Naive thymus-derived CD4-positive, alpha-beta T cell (primary cell): ENCODE measurements around the gene GRAMD2A. TPM values are rescaled to one million over a fixed set of nuclear protein-coding genes. Genes with fewer than 3 reads are reported as not detected.
A peak's percentile ranks its signal among the peaks of the same experiment; 100 is the strongest.

ENCODE experiments used
- ATAC-seq: fragments of 150-1000 bp; cut with Tn5 transposase; 2 replicates; pipeline ENCODE4 v1.10.0; 2021; ENCODE audit warnings: mild to moderate bottlenecking, moderate library complexity
- CTCF ChIA-PET: fragments of 350-600 bp; sonication (Branson Sonifier 250); formaldehyde crosslinking; loops from one replicate; lab custom pipeline; 2021; ENCODE audit warnings: antibody characterized with exemption; lab: Charles Lee
- POLR2A ChIA-PET: fragments of 350-600 bp; sonication (Branson Sonifier 250); formaldehyde crosslinking; loops from one replicate; lab custom pipeline; 2021; ENCODE audit warnings: antibody characterized with exemption, inconsistent platforms; lab: Charles Lee
- DNase-seq, 9 donors: peaks; one replicate each; pipeline versions ENCODE4 v3.0.0 to v3.0.0-alpha.2; 2020 to 2022; ENCODE audit warnings: mixed read lengths in 1 of 9
- H3K27ac ChIP-seq: one replicate; pipeline ENCODE4 v1.7.0; 2013; ENCODE audit warnings: mild to moderate bottlenecking, low read depth, low read length, moderate library complexity
- H3K27me3 ChIP-seq, 2 donors: one replicate each; pipeline ENCODE4 v1.7.0; 2013; ENCODE audit warnings: low read length in 2 of 2, mild to moderate bottlenecking in 2 of 2, moderate library complexity in 2 of 2; ENCODE audit not compliant: control insufficient read depth in 2 of 2, insufficient read depth in 2 of 2
- H3K36me3 ChIP-seq, 3 experiments: 1 replicate in 2 of 3; 2 replicates in 1 of 3; pipeline ENCODE4 v1.7.0; 2013; ENCODE audit warnings: low read length in 3 of 3, mild to moderate bottlenecking in 3 of 3, moderate library complexity in 1 of 3; ENCODE audit not compliant: insufficient read depth in 3 of 3, control insufficient read depth in 2 of 3
- H3K4me1 ChIP-seq, 2 donors: one replicate each; pipeline ENCODE4 v1.7.0; 2013; ENCODE audit warnings: low read length in 2 of 2, mild to moderate bottlenecking in 2 of 2, moderate library complexity in 1 of 2; ENCODE audit not compliant: control insufficient read depth in 2 of 2, insufficient read depth in 2 of 2
- H3K4me3 ChIP-seq: 2 replicates; pipeline ENCODE4 v1.7.0; 2013; ENCODE audit warnings: mild to moderate bottlenecking, low read length
- H3K9me3 ChIP-seq, 3 experiments: 1 replicate in 2 of 3; 2 replicates in 1 of 3; pipeline ENCODE4 v1.7.0; 2013; ENCODE audit warnings: low read length in 3 of 3; ENCODE audit not compliant: control insufficient read depth in 2 of 3
- H3K27ac Mint-ChIP-seq, 9 donors: one replicate each; pipeline ENCODE4 v1.8.0; 2020 to 2022; ENCODE audit warnings: mixed read lengths in 9 of 9, mild to moderate bottlenecking in 8 of 9, moderate library complexity in 5 of 9, inconsistent platforms in 2 of 9
- H3K27me3 Mint-ChIP-seq, 5 donors: one replicate each; pipeline ENCODE4 v1.8.0; 2021 to 2022; ENCODE audit warnings: mixed read lengths in 5 of 5, mild to moderate bottlenecking in 1 of 5
- H3K36me3 Mint-ChIP-seq, 5 donors: one replicate each; pipeline ENCODE4 v1.8.0; 2020 to 2022; ENCODE audit warnings: mixed read lengths in 5 of 5, mild to moderate bottlenecking in 3 of 5, inconsistent platforms in 1 of 5
- H3K4me1 Mint-ChIP-seq, 7 donors: one replicate each; pipeline ENCODE4 v1.8.0; 2020 to 2022; ENCODE audit warnings: mixed read lengths in 7 of 7, mild to moderate bottlenecking in 3 of 7, inconsistent platforms in 1 of 7
- H3K4me3 Mint-ChIP-seq, 10 donors: one replicate each; pipeline ENCODE4 v1.8.0; 2020 to 2022; ENCODE audit warnings: mild to moderate bottlenecking in 10 of 10, mixed read lengths in 10 of 10, moderate library complexity in 6 of 10, inconsistent platforms in 2 of 10
- H3K9me3 Mint-ChIP-seq, 11 donors: one replicate each; pipeline ENCODE4 v1.8.0; 2020 to 2022; ENCODE audit warnings: mixed read lengths in 11 of 11, mild to moderate bottlenecking in 4 of 11, inconsistent platforms in 1 of 11, moderate library complexity in 1 of 11
- intact Hi-C, 2 donors: fragments of 100-400 bp; cut with micrococcal nuclease; formaldehyde crosslinking; loops; one replicate each; pipeline ENCODE4 v1.15.1; 2023
- polyA plus RNA-seq, 2 donors: library from polyadenylated mRNA; unstranded; fragments of 300-500 nt; fragmentation: Illumina TruSeq; gene quantifications; one replicate each; pipeline ENCODE4 v1.2.3, GENCODE V29; 2021
- total RNA-seq, 6 experiments: library from RNA in 5 of 6; stranded (reverse) in 5 of 6; gene quantifications; 1 replicate in 5 of 6; 2 replicates in 1 of 6; pipeline ENCODE4 v1.2.3 and lab custom pipeline; 2021 to 2026

The GRAMD2A gene
- total and polyA plus RNA-seq, 7 experiments from 2014 or later: not detected

- intact Hi-C loops: loop anchor here (10.0 kb wide), 2 partner anchors 79 to 341 kb away; partner anchors contain the start of genes MYO9A (in 1 of the 2) and SENP8 (in 1 of the 2)
- Histone ChIP-seq H3K27me3 (no peaks in the 10 kb centered on the region), H3K36me3 (peaks cover 0 to 8% (median 0%) of the 10 kb centered on the region in 3 experiments), H3K9me3 (no peaks in the 10 kb centered on the region), H3K4me1 (no peaks in the 10 kb centered on the region), H3K4me3 (no peak overlapping the region), H3K27ac (no peak overlapping the region)
- Mint-ChIP-seq H3K27me3 (peaks cover 29 to 40% (median 37%) of the 10 kb centered on the region in 5 donors), H3K4me1 (peaks cover 0 to 12% (median 8%) of the 10 kb centered on the region in 7 donors), H3K4me3 (no peak overlapping the region), H3K27ac (no peak overlapping the region), H3K36me3 (peaks cover 0 to 12% (median 5%) of the 10 kb centered on the region in 5 donors), H3K9me3 (no peaks in the 10 kb centered on the region)
- no peak for DNase-seq
- ATAC-seq: no peak
- ChIA-PET CTCF (no interaction called here), POLR2A (no interaction called here)
These were observed 3.7 kb downstream of the GRAMD2A start for GRCh38 chr15:72193836-72194396.

GRCh38 chr15:72192416-72192815, 5.2 kb downstream of the GRAMD2A start:
- Mint-ChIP-seq H3K27ac (no peak overlapping the region), H3K9me3 (no peaks in the 10 kb centered on the region), H3K36me3 (peaks cover 0 to 1% (median 0%) of the 10 kb centered on the region in 5 donors), H3K27me3 (peaks cover 23 to 46% (median 31%) of the 10 kb centered on the region in 5 donors), H3K4me1 (peaks cover 0 to 5% (median 0%) of the 10 kb centered on the region in 7 donors), H3K4me3 (no peak overlapping the region)
- Histone ChIP-seq H3K27ac (no peak overlapping the region), H3K4me1 (no peaks in the 10 kb centered on the region), H3K27me3 (no peaks in the 10 kb centered on the region), H3K4me3 (no peak overlapping the region), H3K9me3 (no peaks in the 10 kb centered on the region), H3K36me3 (no peaks in the 10 kb centered on the region)
- intact Hi-C loops: loop anchor here (10.0 kb wide), 2 partner anchors 78 to 342 kb away; partner anchors contain the start of genes MYO9A (in 1 of the 2) and SENP8 (in 1 of the 2)
- DNase-seq (no peak), ATAC-seq (no peak)
- ChIA-PET CTCF (no interaction called here), POLR2A (no interaction called here)

- CTCF ChIA-PET: interaction anchor here (1.2 kb wide), 1 partner anchor 12 kb away, joined by 3 read pairs; no protein-coding TSS in a partner anchor
- intact Hi-C loops: no loop called here
- Mint-ChIP-seq H3K9me3 (no peaks in the 10 kb centered on the region), H3K4me3 (no peak overlapping the region), H3K4me1 (no peaks in the 10 kb centered on the region), H3K27ac (no peak overlapping the region), H3K27me3 (peaks cover 18 to 57% (median 25%) of the 10 kb centered on the region in 5 donors), H3K36me3 (no peaks in the 10 kb centered on the region)
- Histone ChIP-seq H3K27ac (no peak overlapping the region), H3K36me3 (no peaks in the 10 kb centered on the region), H3K27me3 (no peaks in the 10 kb centered on the region), H3K4me1 (no peaks in the 10 kb centered on the region), H3K4me3 (no peak overlapping the region), H3K9me3 (no peaks in the 10 kb centered on the region)
- DNase-seq: no peak
- POLR2A ChIA-PET: no interaction called here
- no peak for ATAC-seq
These were observed 8.2 kb downstream of the GRAMD2A start for GRCh38 chr15:72189250-72189902.

GRCh38 chr15:72184165-72184811, 13.3 kb downstream of the GRAMD2A start:
- CTCF ChIA-PET: no interaction called here
- Histone ChIP-seq H3K36me3 (no peaks in the 10 kb centered on the region), H3K4me1 (no peaks in the 10 kb centered on the region), H3K9me3 (no peaks in the 10 kb centered on the region), H3K27me3 (no peaks in the 10 kb centered on the region), H3K27ac (no peak overlapping the region), H3K4me3 (no peak overlapping the region)
- no peaks in the 10 kb centered on the region for H3K36me3 Mint-ChIP-seq
- no peak for ATAC-seq
- no peaks in the 10 kb centered on the region for H3K9me3 Mint-ChIP-seq
- intact Hi-C loops: no loop called here
- no peaks in the 10 kb centered on the region for H3K4me1 Mint-ChIP-seq
- peak in 1 of 9 donors; percentile 18 for DNase-seq
- H3K27ac Mint-ChIP-seq: no peak overlapping the region
- H3K4me3 Mint-ChIP-seq: no peak overlapping the region
- H3K27me3 Mint-ChIP-seq: peaks cover 26 to 66% (median 34%) of the 10 kb centered on the region in 5 donors
- POLR2A ChIA-PET: no interaction called here

GRCh38 chr15:72183781-72184164, 13.8 kb downstream of the GRAMD2A start:
- no peak for DNase-seq
- Histone ChIP-seq H3K4me3 (no peak overlapping the region), H3K27me3 (no peaks in the 10 kb centered on the region), H3K9me3 (no peaks in the 10 kb centered on the region), H3K36me3 (no peaks in the 10 kb centered on the region), H3K27ac (no peak overlapping the region), H3K4me1 (no peaks in the 10 kb centered on the region)
- no peaks in the 10 kb centered on the region for H3K9me3 Mint-ChIP-seq
- ATAC-seq: no peak
- POLR2A ChIA-PET: no interaction called here
- CTCF ChIA-PET: no interaction called here
- H3K27me3 Mint-ChIP-seq: peaks cover 23 to 62% (median 34%) of the 10 kb centered on the region in 5 donors
- H3K27ac Mint-ChIP-seq: no peak overlapping the region
- intact Hi-C loops: no loop called here
- no peaks in the 10 kb centered on the region for H3K4me1 Mint-ChIP-seq
- no peaks in the 10 kb centered on the region for H3K36me3 Mint-ChIP-seq
- no peak overlapping the region for H3K4me3 Mint-ChIP-seq

GRCh38 chr15:72182673-72183072, 14.9 kb downstream of the GRAMD2A start:
- intact Hi-C loops: no loop called here
- H3K4me1 ChIP-seq: no peaks in the 10 kb centered on the region
- no peaks in the 10 kb centered on the region for H3K36me3 ChIP-seq
- Mint-ChIP-seq H3K9me3 (no peaks in the 10 kb centered on the region), H3K36me3 (no peaks in the 10 kb centered on the region), H3K27me3 (peaks cover 23 to 54% (median 34%) of the 10 kb centered on the region in 5 donors), H3K4me1 (no peaks in the 10 kb centered on the region), H3K4me3 (no peak overlapping the region), H3K27ac (no peak overlapping the region)
- no peak overlapping the region for H3K4me3 ChIP-seq
- DNase-seq: no peak
- POLR2A ChIA-PET: no interaction called here
- H3K9me3 ChIP-seq: no peaks in the 10 kb centered on the region
- H3K27me3 ChIP-seq: no peaks in the 10 kb centered on the region
- no peak for ATAC-seq
- CTCF ChIA-PET: no interaction called here
- H3K27ac ChIP-seq: no peak overlapping the region
